Ovary (tissue), 3 donors: ENCODE data around the gene CYSTM1.

Source experiments
- POLR2A ChIP-seq: fragments of 450-650 bp; IDR thresholded peaks from one replicate; pipeline ENCODE4 v1.6.1; 2017; ENCODE audit warnings: antibody characterized with exemption, mild to moderate bottlenecking, moderate library complexity
- TF ChIP-seq, protein P1 (sequence below), 3 donors: fragments of 450-650 bp in 2 of 3; fragments of 200-600 bp in 1 of 3; IDR thresholded peaks; one replicate each; pipeline versions ENCODE4 v1.5.1 to v1.8.0; 2016 to 2022; ENCODE audit warnings: antibody characterized with exemption in 3 of 3, mild to moderate bottlenecking in 1 of 3
- donor health status: DM: no; HTN: no; CAD: no.

- TF ChIP-seq POLR2A, result no peak
- TF ChIP-seq, protein P1, sequence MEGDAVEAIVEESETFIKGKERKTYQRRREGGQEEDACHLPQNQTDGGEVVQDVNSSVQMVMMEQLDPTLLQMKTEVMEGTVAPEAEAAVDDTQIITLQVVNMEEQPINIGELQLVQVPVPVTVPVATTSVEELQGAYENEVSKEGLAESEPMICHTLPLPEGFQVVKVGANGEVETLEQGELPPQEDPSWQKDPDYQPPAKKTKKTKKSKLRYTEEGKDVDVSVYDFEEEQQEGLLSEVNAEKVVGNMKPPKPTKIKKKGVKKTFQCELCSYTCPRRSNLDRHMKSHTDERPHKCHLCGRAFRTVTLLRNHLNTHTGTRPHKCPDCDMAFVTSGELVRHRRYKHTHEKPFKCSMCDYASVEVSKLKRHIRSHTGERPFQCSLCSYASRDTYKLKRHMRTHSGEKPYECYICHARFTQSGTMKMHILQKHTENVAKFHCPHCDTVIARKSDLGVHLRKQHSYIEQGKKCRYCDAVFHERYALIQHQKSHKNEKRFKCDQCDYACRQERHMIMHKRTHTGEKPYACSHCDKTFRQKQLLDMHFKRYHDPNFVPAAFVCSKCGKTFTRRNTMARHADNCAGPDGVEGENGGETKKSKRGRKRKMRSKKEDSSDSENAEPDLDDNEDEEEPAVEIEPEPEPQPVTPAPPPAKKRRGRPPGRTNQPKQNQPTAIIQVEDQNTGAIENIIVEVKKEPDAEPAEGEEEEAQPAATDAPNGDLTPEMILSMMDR (IDR thresholded peaks at IDR 0.05), result no peak
These were observed 9.7 kb upstream of the CYSTM1 start for GRCh38 chr5:140165101-140165922.
